ENCODE results near the gene YIPF1.
"Not testable (repeated sequence)": the region's sequence is repeated elsewhere in the genome, so short reads cannot be mapped to it uniquely, and the experiment has no call there.

YIPF1 gene

GRCh38 chr1:53837924-53838653, 51.5 kb downstream of the YIPF1 start, which contains the start of gene NDC1:
TSS of gene NDC1 (minus strand) at chr1:53838296. CDS start at chr1:53838261, 35 bp downstream.
- peak; percentile 85 to 93 for DNase-seq

- peak in 1 of 2 experiments; percentile 25 for DNase-seq
Observed at GRCh38 chr1:53837646-53837923, 52.0 kb downstream of the YIPF1 start.

- no peak for DNase-seq
Observed at GRCh38 chr1:53835491-53835890, 54.1 kb downstream of the YIPF1 start.

- no peak for DNase-seq
Observed at GRCh38 chr1:53834776-53835175, 54.8 kb downstream of the YIPF1 start.

- no peak for DNase-seq
Observed at GRCh38 chr1:53833393-53833792, 56.2 kb downstream of the YIPF1 start.

GRCh38 chr1:53826367-53826766, 63.2 kb downstream of the YIPF1 start:
- no peak for DNase-seq

- DNase-seq = no peak
Observed at GRCh38 chr1:53825306-53825705, 64.3 kb downstream of the YIPF1 start.

GRCh38 chr1:53822931-53823330, 66.7 kb downstream of the YIPF1 start:
- no peak for DNase-seq

- DNase-seq = no peak
Observed at GRCh38 chr1:53821380-53821779, 68.2 kb downstream of the YIPF1 start.

- no peak for DNase-seq
Observed at GRCh38 chr1:53819387-53819786, 70.2 kb downstream of the YIPF1 start.

GRCh38 chr1:53816584-53816983, 73.0 kb downstream of the YIPF1 start:
- not testable (repeated sequence) for DNase-seq

- not testable (repeated sequence) for DNase-seq
Observed at GRCh38 chr1:53815484-53815883, 74.1 kb downstream of the YIPF1 start.

- DNase-seq = no peak
Observed at GRCh38 chr1:53811414-53811851, 78.2 kb downstream of the YIPF1 start.

GRCh38 chr1:53810497-53810896, 79.1 kb downstream of the YIPF1 start:
- no peak for DNase-seq

- DNase-seq = no peak
Observed at GRCh38 chr1:53810007-53810406, 79.6 kb downstream of the YIPF1 start.

GRCh38 chr1:53807916-53808315, 81.7 kb downstream of the YIPF1 start:
- no peak for DNase-seq

- DNase-seq = no peak
Observed at GRCh38 chr1:53804791-53805505, 84.6 kb downstream of the YIPF1 start.

GRCh38 chr1:53804181-53804580, 85.4 kb downstream of the YIPF1 start:
- no peak for DNase-seq

All from SW 1271 (cell line).